K562 (cell line): ENCODE measurements around the gene BCAS2. TPM values are rescaled to one million over a fixed set of nuclear protein-coding genes. Genes with fewer than 3 reads are reported as not detected.
A peak's percentile ranks its signal among the peaks of the same experiment; 100 is the strongest.

Experiments
- CUX1 ChIP-seq: fragments of 200-800 bp; sonication (Bioruptor generic); IDR thresholded peaks from 2 replicates; pipeline ENCODE4 v1.6.1; 2016; ENCODE audit warnings: missing genetic modification characterization, missing compliant biosample characterization
- HNRNPUL1 ChIP-seq: fragments of 200-400 bp; formaldehyde crosslinking; IDR thresholded peaks from 2 replicates; pipeline ENCODE4 v1.6.1; 2017; ENCODE audit warnings: low read length
- NFXL1 ChIP-seq: fragments of 450-650 bp; formaldehyde crosslinking; IDR thresholded peaks from 2 replicates; pipeline ENCODE4 v1.4.0; 2021; ENCODE audit warnings: mild to moderate bottlenecking
- PHF21A ChIP-seq: fragments of 450-650 bp; IDR thresholded peaks from 2 replicates; pipeline ENCODE4 v1.6.1; 2017; ENCODE audit warnings: low read depth, borderline replicate concordance
- PRMT5 ChIP-seq: sonication (generic); formaldehyde crosslinking; IDR thresholded peaks from 2 replicates; pipeline ENCODE4 v1.5.0; 2020; ENCODE audit warnings: missing genetic modification reagents
- SOX6 ChIP-seq: fragments of 450-650 bp; IDR thresholded peaks from 2 replicates; pipeline ENCODE4 v1.6.1; 2014; ENCODE audit warnings: mild to moderate bottlenecking
- TRIM25 ChIP-seq: fragments of 450-650 bp; IDR thresholded peaks from 2 replicates; pipeline ENCODE4 v1.7.0; 2016; ENCODE audit warnings: borderline replicate concordance
- TSHZ1 ChIP-seq: fragments of 250-450 bp; sonication (Bioruptor Pico); IDR thresholded peaks from 2 replicates; pipeline ENCODE4 v1.4.0; 2020; ENCODE audit warnings: mild to moderate bottlenecking, moderate library complexity
- ZEB2 ChIP-seq: fragments of 450-650 bp; IDR thresholded peaks from 2 replicates; pipeline ENCODE4 v1.6.1; 2016
- ZNF561 ChIP-seq: fragments of 450-650 bp; formaldehyde crosslinking; conservative IDR thresholded peaks from 2 replicates; pipeline ENCODE4 v1.4.0; 2020; ENCODE audit warnings: mild to moderate bottlenecking, moderate library complexity
- polyA plus RNA-seq, 8 experiments: library from polyadenylated mRNA; depleted of rRNA in 4 of 8; stranded (reverse) in 5 of 8; unstranded in 3 of 8; fragments of >200 nt; fragmentation: Nextera tagmentation in 2 of 8; fragmentation: Illumina TruSeq in 1 of 8; extraction: Ambion mirVana in 2 of 8; extraction: Trizol in 1 of 8; gene quantifications; 2 replicates each; pipeline versions ENCODE4 v1.2.1 to v1.2.3, GENCODE V29; 2011 to 2014; ENCODE audit warnings: inconsistent platforms in 1 of 8, missing spikeins in 1 of 8
- total RNA-seq, 7 experiments: library from RNA; depleted of rRNA in 6 of 7; stranded (reverse); fragments of >200 nt in 6 of 7; fragmentation: Illumina TruSeq in 2 of 7; extraction: Trizol in 2 of 7; gene quantifications; 2 replicates each; pipeline versions ENCODE4 v1.2.1 to v1.2.3, GENCODE V29; 2011 to 2021; ENCODE audit warnings: low replicate concordance in 1 of 7
- TF ChIP-seq, protein P1 (sequence below), 2 experiments: fragments of 450-650 bp in 1 of 2; IDR thresholded peaks; 2 replicates each; pipeline ENCODE4 v1.6.1; 2011 to 2017; ENCODE audit warnings: low read depth in 2 of 2, antibody characterized with exemption in 1 of 2, borderline replicate concordance in 1 of 2, low read length in 1 of 2, mild to moderate bottlenecking in 1 of 2, mixed read lengths in 1 of 2; ENCODE audit not compliant: control insufficient read depth in 1 of 2

Gene BCAS2
- total and polyA plus RNA-seq, 9 of the 15 experiments (the other 6 are each of a cell fraction or from before 2014, with no cell fraction given) = 59.3 to 183 (median 81.1) TPM

DNA sequence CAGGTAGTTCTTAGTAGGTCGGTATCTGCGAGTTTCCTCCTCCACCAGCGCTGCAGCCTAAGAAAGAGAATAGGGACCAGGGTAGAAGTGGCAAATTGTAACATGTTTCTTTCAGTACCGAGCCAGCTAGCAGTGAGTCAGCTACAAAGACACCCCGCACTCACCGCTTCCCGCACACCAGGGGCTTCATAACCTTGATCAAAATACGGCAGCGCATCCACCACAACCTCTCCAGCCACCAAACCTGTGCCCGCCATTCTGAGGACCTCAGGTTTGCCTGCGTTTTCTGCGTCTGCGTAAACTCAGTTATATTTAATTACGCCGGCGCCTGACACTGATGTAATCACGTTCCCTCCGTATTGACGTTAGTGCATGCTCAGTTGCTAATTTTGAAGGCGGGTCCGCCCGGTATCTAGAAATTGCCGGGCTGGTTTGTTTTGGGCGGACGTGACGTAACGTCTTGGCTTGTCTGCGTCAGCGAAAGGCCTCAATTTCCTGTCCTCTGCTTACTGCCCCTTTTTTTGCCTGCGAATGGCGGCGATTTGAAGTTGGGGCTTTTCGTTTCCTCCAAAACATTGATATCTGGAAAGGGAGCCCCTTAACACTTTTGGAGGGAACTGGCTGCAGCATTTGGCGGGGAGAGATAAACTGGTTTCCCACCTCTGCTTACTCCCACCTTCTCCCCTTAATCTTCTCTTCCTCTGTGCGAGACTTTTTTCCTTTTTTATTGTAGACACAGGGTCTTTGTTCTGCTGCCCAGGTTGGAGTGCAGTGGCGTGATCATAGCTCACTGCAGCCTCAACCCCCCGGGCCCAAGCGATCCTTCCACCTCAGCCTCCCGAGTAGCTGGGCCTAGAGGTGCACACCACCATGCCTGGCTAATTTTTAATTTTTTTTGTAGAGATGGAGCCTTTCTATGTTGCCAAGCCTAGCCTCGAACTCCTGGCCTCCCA, at the start of gene BCAS2 (continued):
- TF ChIP-seq TSHZ1 (0 out of 2 replicates have a peak, but pooled peaks have one; percentile 34), ZEB2 (no peak; the same call in 1 of the 2 replicates), HNRNPUL1 (no peak), CUX1 (CRISPR knock-in tag) (peak; percentile 90), SOX6 (no peak; the same call in 1 of the 2 replicates), ZNF561 (CRISPR knock-in tag) (no peak), PRMT5 (CRISPR knock-in tag) (no peak), PHF21A (no peak), NFXL1 (CRISPR knock-in tag) (no peak), TRIM25 (0 out of 2 replicates have a peak, but pooled peaks have one; percentile 84)
- TF ChIP-seq, protein P1, sequence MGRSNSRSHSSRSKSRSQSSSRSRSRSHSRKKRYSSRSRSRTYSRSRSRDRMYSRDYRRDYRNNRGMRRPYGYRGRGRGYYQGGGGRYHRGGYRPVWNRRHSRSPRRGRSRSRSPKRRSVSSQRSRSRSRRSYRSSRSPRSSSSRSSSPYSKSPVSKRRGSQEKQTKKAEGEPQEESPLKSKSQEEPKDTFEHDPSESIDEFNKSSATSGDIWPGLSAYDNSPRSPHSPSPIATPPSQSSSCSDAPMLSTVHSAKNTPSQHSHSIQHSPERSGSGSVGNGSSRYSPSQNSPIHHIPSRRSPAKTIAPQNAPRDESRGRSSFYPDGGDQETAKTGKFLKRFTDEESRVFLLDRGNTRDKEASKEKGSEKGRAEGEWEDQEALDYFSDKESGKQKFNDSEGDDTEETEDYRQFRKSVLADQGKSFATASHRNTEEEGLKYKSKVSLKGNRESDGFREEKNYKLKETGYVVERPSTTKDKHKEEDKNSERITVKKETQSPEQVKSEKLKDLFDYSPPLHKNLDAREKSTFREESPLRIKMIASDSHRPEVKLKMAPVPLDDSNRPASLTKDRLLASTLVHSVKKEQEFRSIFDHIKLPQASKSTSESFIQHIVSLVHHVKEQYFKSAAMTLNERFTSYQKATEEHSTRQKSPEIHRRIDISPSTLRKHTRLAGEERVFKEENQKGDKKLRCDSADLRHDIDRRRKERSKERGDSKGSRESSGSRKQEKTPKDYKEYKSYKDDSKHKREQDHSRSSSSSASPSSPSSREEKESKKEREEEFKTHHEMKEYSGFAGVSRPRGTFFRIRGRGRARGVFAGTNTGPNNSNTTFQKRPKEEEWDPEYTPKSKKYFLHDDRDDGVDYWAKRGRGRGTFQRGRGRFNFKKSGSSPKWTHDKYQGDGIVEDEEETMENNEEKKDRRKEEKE (IDR thresholded peaks at IDR 0.05; ENCODE audit: borderline replicate concordance in 1 of 2, control insufficient read depth in 1 of 2, low read depth in 2 of 2, low read length in 1 of 2) = peak in 1 of 2 experiments; percentile 47; a peak in 1 of 4 replicates
